K562 (cell line): ENCODE data around the gene MAP3K14. TPM values are rescaled to one million over a fixed set of nuclear protein-coding genes. Genes with fewer than 3 reads are reported as not detected.

Source experiments
- BRD4 ChIP-seq: fragments of 200-600 bp; sonication (generic); IDR thresholded peaks from 2 replicates; pipeline ENCODE4 v1.6.1; 2017; ENCODE audit warnings: inconsistent platforms
- CBX3 ChIP-seq, 2 experiments: IDR thresholded peaks; 1 replicate in 1 of 2; 2 replicates in 1 of 2; pipeline ENCODE4 v1.6.1; 2012; ENCODE audit warnings: inconsistent platforms in 2 of 2, low read length in 2 of 2, borderline replicate concordance in 1 of 2, control low read depth in 1 of 2
- NR2F6 ChIP-seq: fragments of 450-650 bp; formaldehyde crosslinking; IDR thresholded peaks from 2 replicates; pipeline ENCODE4 v1.4.0; 2020; ENCODE audit warnings: mild to moderate bottlenecking
- PKNOX1 ChIP-seq: fragments of 450-650 bp; IDR thresholded peaks from 2 replicates; pipeline ENCODE4 v1.6.1; 2016
- POLR2G ChIP-seq: fragments of 200-400 bp; formaldehyde crosslinking; IDR thresholded peaks from 2 replicates; pipeline ENCODE4 v1.6.1; 2017; ENCODE audit warnings: low read depth, mild to moderate bottlenecking, antibody characterized with exemption, low read length, moderate library complexity
- ZBTB40 ChIP-seq, 2 experiments: fragments of 450-650 bp in 1 of 2; sonication (generic) in 1 of 2; formaldehyde crosslinking in 1 of 2; IDR thresholded peaks; 2 replicates each; pipeline versions ENCODE4 v1.7.1 to v1.9.0; 2016 to 2022; ENCODE audit warnings: inconsistent platforms in 1 of 2, mild to moderate bottlenecking in 1 of 2, missing genetic modification reagents in 1 of 2
- ZNF140 ChIP-seq: fragments of 250-450 bp; sonication (Bioruptor Pico); IDR thresholded peaks from 2 replicates; pipeline ENCODE4 v1.8.0; 2021; ENCODE audit warnings: moderate library complexity, mild to moderate bottlenecking, inconsistent platforms
- ZNF639 ChIP-seq, 2 experiments: fragments of 200-800 bp in 1 of 2; sonication (Bioruptor generic) in 1 of 2; sonication (generic) in 1 of 2; formaldehyde crosslinking in 1 of 2; IDR thresholded peaks in 1 of 2; conservative IDR thresholded peaks in 1 of 2; 2 replicates each; pipeline versions ENCODE4 v1.5.0 to v1.6.1; 2016 to 2020; ENCODE audit warnings: missing compliant biosample characterization in 1 of 2, missing genetic modification characterization in 1 of 2, missing genetic modification reagents in 1 of 2
- polyA plus RNA-seq, 8 experiments: library from polyadenylated mRNA; depleted of rRNA in 4 of 8; stranded (reverse) in 5 of 8; unstranded in 3 of 8; fragments of >200 nt; fragmentation: Nextera tagmentation in 2 of 8; fragmentation: Illumina TruSeq in 1 of 8; extraction: Ambion mirVana in 2 of 8; extraction: Trizol in 1 of 8; gene quantifications; 2 replicates each; pipeline versions ENCODE4 v1.2.1 to v1.2.3, GENCODE V29; 2011 to 2014; ENCODE audit warnings: inconsistent platforms in 1 of 8, missing spikeins in 1 of 8
- total RNA-seq, 7 experiments: library from RNA; depleted of rRNA in 6 of 7; stranded (reverse); fragments of >200 nt in 6 of 7; fragmentation: Illumina TruSeq in 2 of 7; extraction: Trizol in 2 of 7; gene quantifications; 2 replicates each; pipeline versions ENCODE4 v1.2.1 to v1.2.3, GENCODE V29; 2011 to 2021; ENCODE audit warnings: low replicate concordance in 1 of 7
- TF ChIP-seq, protein P1 (sequence below): sonication (generic); formaldehyde crosslinking; IDR thresholded peaks from 2 replicates; pipeline ENCODE4 v1.8.1; 2023; ENCODE audit warnings: mild to moderate bottlenecking, missing genetic modification reagents, moderate library complexity

Gene MAP3K14
- total and polyA plus RNA-seq, 9 of the 15 experiments (the other 6 are each of a cell fraction or from before 2014, with no cell fraction given) = 0.45 to 8.7 (median 3.2) TPM

DNA sequence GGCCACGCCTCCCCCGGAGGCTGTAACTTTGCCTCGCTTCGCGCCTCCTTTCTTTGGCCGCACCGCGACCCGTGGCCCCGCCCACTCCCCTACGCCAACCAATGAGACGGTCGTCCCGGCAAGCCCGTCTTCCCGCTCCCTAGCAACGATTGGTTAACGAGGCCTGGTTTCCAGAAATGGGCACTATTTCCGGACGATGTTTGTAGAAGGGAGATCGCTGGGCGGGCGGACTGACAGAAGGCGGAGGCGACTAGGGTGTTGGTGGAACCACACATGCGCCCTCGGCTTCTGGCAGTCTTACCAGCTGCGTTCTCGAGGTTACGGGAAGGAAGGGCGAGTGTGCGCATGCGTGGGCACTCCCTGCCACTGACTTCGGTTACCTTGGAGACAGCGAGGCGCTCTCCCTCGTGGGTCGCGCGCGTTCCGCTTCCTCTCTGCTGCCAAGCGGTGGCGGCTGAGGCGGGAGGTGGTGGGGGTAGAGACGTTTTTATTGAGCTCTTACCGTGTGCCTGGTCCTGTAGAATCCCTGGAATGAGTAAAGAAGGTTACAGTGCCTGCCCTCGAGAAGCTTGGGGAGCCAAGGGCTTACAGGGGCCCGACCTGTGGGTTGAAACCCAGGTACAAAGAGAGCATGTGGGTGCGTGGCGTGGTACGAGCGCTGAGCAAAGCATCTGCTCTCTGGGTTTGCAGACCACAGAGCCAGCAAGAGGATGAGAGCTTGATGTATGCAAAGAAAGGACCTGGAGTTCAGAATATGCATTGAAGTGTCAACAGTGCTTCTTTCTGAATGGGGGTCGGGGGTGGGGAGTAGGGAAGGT lies 500 bp upstream of the MAP3K14 start (continued):
- TF ChIP-seq ZBTB40 (IDR thresholded peaks at IDR 0.05) = peak; percentile 45; the same call in 1 of the 2 replicates
- no peak for TF ChIP-seq ZBTB40 (CRISPR knock-in tag; IDR thresholded peaks at IDR 0.05)
- no peak for TF ChIP-seq ZNF140 (CRISPR knock-in tag)
- TF ChIP-seq, protein P1, sequence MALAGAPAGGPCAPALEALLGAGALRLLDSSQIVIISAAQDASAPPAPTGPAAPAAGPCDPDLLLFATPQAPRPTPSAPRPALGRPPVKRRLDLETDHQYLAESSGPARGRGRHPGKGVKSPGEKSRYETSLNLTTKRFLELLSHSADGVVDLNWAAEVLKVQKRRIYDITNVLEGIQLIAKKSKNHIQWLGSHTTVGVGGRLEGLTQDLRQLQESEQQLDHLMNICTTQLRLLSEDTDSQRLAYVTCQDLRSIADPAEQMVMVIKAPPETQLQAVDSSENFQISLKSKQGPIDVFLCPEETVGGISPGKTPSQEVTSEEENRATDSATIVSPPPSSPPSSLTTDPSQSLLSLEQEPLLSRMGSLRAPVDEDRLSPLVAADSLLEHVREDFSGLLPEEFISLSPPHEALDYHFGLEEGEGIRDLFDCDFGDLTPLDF (CRISPR knock-in tag) = no peak
- 0 out of 3 replicates have a peak, but pooled peaks of 1 of the 2 experiments have one; percentile 10 for TF ChIP-seq CBX3 (IDR thresholded peaks at IDR 0.05; ENCODE audit: borderline replicate concordance in 1 of 2, low read length in 2 of 2)
- peak in 1 of 2 experiments; percentile 66; a peak in 1 of 4 replicates for TF ChIP-seq ZNF639 (CRISPR knock-in tag; conservative IDR thresholded peaks at IDR 0.05 in 1 of 2, IDR thresholded peaks at IDR 0.05 in 1 of 2)
- peak; percentile 55 for TF ChIP-seq POLR2G
- TF ChIP-seq BRD4 = no peak
- TF ChIP-seq PKNOX1 = peak; percentile 98
- no peak for TF ChIP-seq NR2F6
